ENCODE results near the gene AP4M1.

DNA sequence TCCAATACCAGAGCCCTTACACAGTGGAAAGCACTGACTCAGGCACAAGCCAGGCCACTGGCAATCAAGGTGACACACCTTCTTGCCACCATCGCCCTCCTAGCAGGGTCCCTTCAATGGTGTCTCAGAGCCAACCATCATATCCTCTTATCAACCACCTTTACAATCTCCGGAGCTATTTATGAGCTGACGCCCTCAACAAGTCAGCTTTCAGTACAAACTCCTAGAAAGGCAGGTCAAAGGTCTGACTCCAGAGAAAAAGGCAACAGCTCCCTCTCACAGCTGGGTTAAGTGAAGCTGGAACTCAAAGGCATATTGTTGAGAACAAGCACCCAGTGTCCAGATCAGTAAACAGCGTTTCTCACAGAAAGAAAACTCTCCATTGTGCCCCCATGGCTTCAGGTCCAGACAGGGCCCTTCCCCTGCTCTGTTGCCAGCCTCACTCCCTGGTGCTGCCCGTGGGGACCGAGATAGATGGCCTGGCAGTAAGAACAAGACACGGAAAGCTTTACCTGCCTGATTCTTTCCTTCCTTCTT, 22.4 kb upstream of the AP4M1 start:
- TF ChIP-seq, protein P1, sequence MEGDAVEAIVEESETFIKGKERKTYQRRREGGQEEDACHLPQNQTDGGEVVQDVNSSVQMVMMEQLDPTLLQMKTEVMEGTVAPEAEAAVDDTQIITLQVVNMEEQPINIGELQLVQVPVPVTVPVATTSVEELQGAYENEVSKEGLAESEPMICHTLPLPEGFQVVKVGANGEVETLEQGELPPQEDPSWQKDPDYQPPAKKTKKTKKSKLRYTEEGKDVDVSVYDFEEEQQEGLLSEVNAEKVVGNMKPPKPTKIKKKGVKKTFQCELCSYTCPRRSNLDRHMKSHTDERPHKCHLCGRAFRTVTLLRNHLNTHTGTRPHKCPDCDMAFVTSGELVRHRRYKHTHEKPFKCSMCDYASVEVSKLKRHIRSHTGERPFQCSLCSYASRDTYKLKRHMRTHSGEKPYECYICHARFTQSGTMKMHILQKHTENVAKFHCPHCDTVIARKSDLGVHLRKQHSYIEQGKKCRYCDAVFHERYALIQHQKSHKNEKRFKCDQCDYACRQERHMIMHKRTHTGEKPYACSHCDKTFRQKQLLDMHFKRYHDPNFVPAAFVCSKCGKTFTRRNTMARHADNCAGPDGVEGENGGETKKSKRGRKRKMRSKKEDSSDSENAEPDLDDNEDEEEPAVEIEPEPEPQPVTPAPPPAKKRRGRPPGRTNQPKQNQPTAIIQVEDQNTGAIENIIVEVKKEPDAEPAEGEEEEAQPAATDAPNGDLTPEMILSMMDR (IDR thresholded peaks at IDR 0.05; ENCODE audit: low read length): no peak
- no peak for TF ChIP-seq EZH2phosphoT487 (IDR thresholded peaks at IDR 0.05; ENCODE audit: low read length)
- no peak for TF ChIP-seq EZH2 (optimal IDR thresholded peaks at IDR 0.05; ENCODE audit: low read depth, low read length)

Data from MM.1S (cell line).